ENCODE results near the gene SCARB1.

The SCARB1 gene

GRCh38 chr12:124730455-124730932 lies 133.2 kb downstream of the SCARB1 start:
- DNase-seq (ENCODE audit: low read depth) = no peak

GRCh38 chr12:124727922-124728321 lies 135.7 kb downstream of the SCARB1 start:
- DNase-seq (ENCODE audit: low read depth) = no peak

GRCh38 chr12:124727264-124727800 lies 136.3 kb downstream of the SCARB1 start:
- DNase-seq (ENCODE audit: low read depth) = no peak
